Peyer's patch (tissue), 4 donors: ENCODE measurements around the gene TEX51. TPM values are rescaled to one million over a fixed set of nuclear protein-coding genes. Genes with fewer than 3 reads are reported as not detected.

Experiments
- DNase-seq, 3 donors: peaks; one replicate each; pipeline ENCODE4 v3.0.0-alpha.2; 2017 to 2019
- H3K27ac ChIP-seq, 4 donors: fragments of 200-600 bp; sonication (generic); one replicate each; pipeline ENCODE4 v1.5.1; 2016 to 2019
- H3K27me3 ChIP-seq, 2 donors: fragments of 200-600 bp; sonication (generic); one replicate each; pipeline ENCODE4 v1.5.1; 2019
- H3K36me3 ChIP-seq, 3 donors: fragments of 200-600 bp; sonication (generic); one replicate each; pipeline ENCODE4 v1.5.1; 2016 to 2019
- H3K4me1 ChIP-seq, 4 donors: fragments of 200-600 bp; sonication (generic); one replicate each; pipeline ENCODE4 v1.5.1; 2016 to 2019
- H3K4me3 ChIP-seq, 4 donors: fragments of 200-600 bp; sonication (generic); 1 replicate in 3 of 4; 2 replicates in 1 of 4; pipeline ENCODE4 v1.5.1; 2016 to 2019; ENCODE audit warnings: mild to moderate bottlenecking in 1 of 4
- H3K9me3 ChIP-seq, 4 donors: fragments of 200-600 bp; sonication (generic); one replicate each; pipeline ENCODE4 v1.5.1; 2016 to 2019; ENCODE audit warnings: mild to moderate bottlenecking in 1 of 4
- CTCF ChIP-seq, 6 experiments: fragments of 450-650 bp in 4 of 6; fragments of 200-600 bp in 2 of 6; sonication (generic) in 1 of 6; IDR thresholded peaks; one replicate each; pipeline ENCODE4 v1.5.1; 2017 to 2019; ENCODE audit warnings: antibody characterized with exemption in 6 of 6, mild to moderate bottlenecking in 3 of 6, moderate library complexity in 1 of 6
- POLR2A ChIP-seq, 2 donors: fragments of 450-650 bp; IDR thresholded peaks; one replicate each; pipeline ENCODE4 v1.5.1; 2017; ENCODE audit warnings: antibody characterized with exemption in 2 of 2, mild to moderate bottlenecking in 2 of 2, moderate library complexity in 2 of 2
- total RNA-seq, 4 donors: library from RNA; depleted of rRNA; stranded (reverse); fragments of >200 nt; gene quantifications; one replicate each; pipeline ENCODE4 v1.1.0, GENCODE V29; 2016

Gene TEX51
- total RNA-seq, 4 donors from 2014 or later: not detected

GRCh38 chr2:126889496-126890135, 9.1 kb upstream of the TEX51 start:
- no peaks in the 10 kb centered on the region for H3K27me3 ChIP-seq
- no peak overlapping the region for H3K27ac ChIP-seq
- no peaks in the 10 kb centered on the region for H3K36me3 ChIP-seq
- TF ChIP-seq POLR2A (IDR thresholded peaks at IDR 0.05) (no peak), CTCF (IDR thresholded peaks at IDR 0.05) (no peak)
- peaks cover 0 to 9% (median 0%) of the 10 kb centered on the region in 4 donors for H3K9me3 ChIP-seq
- peaks cover 0 to 10% (median 2%) of the 10 kb centered on the region in 4 donors for H3K4me1 ChIP-seq
- peak in 2 of 3 donors; percentile 19 to 33 for DNase-seq
- no peak overlapping the region for H3K4me3 ChIP-seq

GRCh38 chr2:126890136-126890510, 8.6 kb upstream of the TEX51 start:
- peaks cover 0 to 9% (median 0%) of the 10 kb centered on the region in 4 donors for H3K9me3 ChIP-seq
- H3K27ac ChIP-seq: no peak overlapping the region
- DNase-seq: peak in 2 of 3 donors; percentile 22 to 23
- no peak for TF ChIP-seq POLR2A (IDR thresholded peaks at IDR 0.05)
- no peak for TF ChIP-seq CTCF (IDR thresholded peaks at IDR 0.05)
- H3K4me1 ChIP-seq: peaks cover 0 to 10% (median 2%) of the 10 kb centered on the region in 4 donors
- H3K27me3 ChIP-seq: no peaks in the 10 kb centered on the region
- H3K4me3 ChIP-seq: no peak overlapping the region
- H3K36me3 ChIP-seq: no peaks in the 10 kb centered on the region

- peaks cover 0 to 9% (median 0%) of the 10 kb centered on the region in 4 donors for H3K9me3 ChIP-seq
- peaks cover 0 to 10% (median 2%) of the 10 kb centered on the region in 4 donors for H3K4me1 ChIP-seq
- H3K36me3 ChIP-seq: no peaks in the 10 kb centered on the region
- H3K4me3 ChIP-seq: no peak overlapping the region
- peak in 2 of 3 donors; percentile 15 to 21 for DNase-seq
- H3K27me3 ChIP-seq: no peaks in the 10 kb centered on the region
- H3K27ac ChIP-seq: no peak overlapping the region
- no peak for TF ChIP-seq POLR2A (IDR thresholded peaks at IDR 0.05)
- no peak for TF ChIP-seq CTCF (IDR thresholded peaks at IDR 0.05)
Measured at GRCh38 chr2:126890551-126891450, 7.9 kb upstream of the TEX51 start.

DNA sequence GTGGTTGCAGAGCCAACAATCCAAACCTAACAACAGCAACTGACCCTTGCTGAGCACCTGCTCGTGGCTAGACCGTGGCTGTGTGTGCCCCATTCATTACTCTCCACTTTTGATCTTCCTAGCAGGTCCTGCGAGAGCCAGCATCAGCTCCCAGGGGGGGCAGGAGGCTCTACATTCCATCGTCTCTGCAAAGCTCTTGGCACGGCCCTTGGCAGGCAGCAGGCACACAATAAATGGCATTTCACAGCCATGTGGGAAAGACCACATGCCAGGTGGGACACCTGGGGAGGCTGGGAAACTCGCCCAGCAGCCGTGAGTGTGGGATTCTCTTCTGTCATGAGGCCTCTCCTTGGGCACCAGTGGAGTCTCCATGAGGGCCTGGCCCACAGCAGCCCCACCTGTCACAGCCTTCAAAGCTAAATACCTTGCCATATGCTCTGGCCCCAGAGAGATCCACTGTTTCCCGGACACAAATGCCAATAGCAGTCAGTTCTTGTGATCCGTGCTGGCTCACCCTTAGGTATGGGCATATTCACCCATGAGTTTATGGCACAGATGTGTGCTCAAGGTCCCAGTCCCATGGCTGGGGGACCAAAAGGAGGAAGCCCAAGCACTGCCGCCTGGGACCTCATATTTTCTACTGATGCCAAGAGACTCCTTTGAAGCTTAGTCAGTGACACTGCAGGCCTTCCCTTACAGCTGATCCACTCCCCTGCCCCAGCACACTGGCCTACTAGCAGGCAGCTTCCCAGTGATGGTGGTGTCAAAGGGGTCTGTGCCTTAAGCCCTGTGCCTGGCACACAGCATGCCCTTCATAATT, 6.8 kb upstream of the TEX51 start:
- Histone ChIP-seq H3K9me3 (no peaks in the 10 kb centered on the region), H3K27me3 (no peaks in the 10 kb centered on the region), H3K4me3 (no peak overlapping the region), H3K27ac (no peak overlapping the region), H3K4me1 (no peaks in the 10 kb centered on the region), H3K36me3 (no peaks in the 10 kb centered on the region)
- DNase-seq: peak in 2 of 3 donors; percentile 18 to 24
- no peak for TF ChIP-seq POLR2A (IDR thresholded peaks at IDR 0.05)
- no peak for TF ChIP-seq CTCF (IDR thresholded peaks at IDR 0.05)

- no peaks in the 10 kb centered on the region for H3K4me1 ChIP-seq
- H3K9me3 ChIP-seq: no peaks in the 10 kb centered on the region
- no peak overlapping the region for H3K4me3 ChIP-seq
- H3K27ac ChIP-seq: no peak overlapping the region
- TF ChIP-seq CTCF (IDR thresholded peaks at IDR 0.05) (no peak), POLR2A (IDR thresholded peaks at IDR 0.05) (no peak)
- H3K27me3 ChIP-seq: no peaks in the 10 kb centered on the region
- DNase-seq: peak in 2 of 3 donors; percentile 13 to 16
- H3K36me3 ChIP-seq: no peaks in the 10 kb centered on the region
Measured at GRCh38 chr2:126893153-126893552, 5.5 kb upstream of the TEX51 start.
